Measurements from ENCODE around the gene ZNF560. TPM values are rescaled to one million over a fixed set of nuclear protein-coding genes. Genes with fewer than 3 reads are reported as not detected.

Gene ZNF560
- total and polyA plus RNA-seq, 7 donors: not detected

DNA sequence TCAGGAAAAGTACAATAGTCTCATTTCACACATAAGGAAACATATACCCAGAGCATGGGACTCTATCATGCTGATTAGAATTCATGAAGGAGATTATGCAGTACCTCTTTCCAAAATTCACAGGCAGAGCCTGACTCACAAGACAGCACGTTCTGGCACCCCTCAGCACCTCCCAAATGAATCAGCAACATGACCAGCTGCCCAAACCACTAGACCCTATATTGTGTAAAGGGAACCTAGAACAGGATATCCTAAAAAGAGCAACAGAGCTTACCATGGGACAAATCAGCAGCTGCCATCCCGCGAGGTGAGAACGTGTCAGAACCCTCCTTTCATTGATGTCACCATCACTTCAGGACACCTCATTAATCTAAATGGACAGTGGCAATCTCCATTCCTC lies 37.5 kb upstream of the ZNF560 start:
- WGBS, 2 donors: 96% methylated on average over 4 of the region's 4 CpGs
- H3K4me3 ChIP-seq: no peak overlapping the region
- TF ChIP-seq POLR2A (IDR thresholded peaks at IDR 0.05) (no peak), EP300 (IDR thresholded peaks at IDR 0.05) (no peak)
- TF ChIP-seq, protein P1, sequence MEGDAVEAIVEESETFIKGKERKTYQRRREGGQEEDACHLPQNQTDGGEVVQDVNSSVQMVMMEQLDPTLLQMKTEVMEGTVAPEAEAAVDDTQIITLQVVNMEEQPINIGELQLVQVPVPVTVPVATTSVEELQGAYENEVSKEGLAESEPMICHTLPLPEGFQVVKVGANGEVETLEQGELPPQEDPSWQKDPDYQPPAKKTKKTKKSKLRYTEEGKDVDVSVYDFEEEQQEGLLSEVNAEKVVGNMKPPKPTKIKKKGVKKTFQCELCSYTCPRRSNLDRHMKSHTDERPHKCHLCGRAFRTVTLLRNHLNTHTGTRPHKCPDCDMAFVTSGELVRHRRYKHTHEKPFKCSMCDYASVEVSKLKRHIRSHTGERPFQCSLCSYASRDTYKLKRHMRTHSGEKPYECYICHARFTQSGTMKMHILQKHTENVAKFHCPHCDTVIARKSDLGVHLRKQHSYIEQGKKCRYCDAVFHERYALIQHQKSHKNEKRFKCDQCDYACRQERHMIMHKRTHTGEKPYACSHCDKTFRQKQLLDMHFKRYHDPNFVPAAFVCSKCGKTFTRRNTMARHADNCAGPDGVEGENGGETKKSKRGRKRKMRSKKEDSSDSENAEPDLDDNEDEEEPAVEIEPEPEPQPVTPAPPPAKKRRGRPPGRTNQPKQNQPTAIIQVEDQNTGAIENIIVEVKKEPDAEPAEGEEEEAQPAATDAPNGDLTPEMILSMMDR (IDR thresholded peaks at IDR 0.05): no peak
- peaks cover 11 to 36% (median 24%) of the 10 kb centered on the region in 4 donors for H3K9me3 ChIP-seq
- no peaks in the 10 kb centered on the region for H3K27me3 ChIP-seq
- no peak overlapping the region for H3K27ac ChIP-seq
- peaks cover 0 to 18% (median 10%) of the 10 kb centered on the region in 4 donors for H3K4me1 ChIP-seq
- H3K36me3 ChIP-seq: peaks cover 45 to 60% (median 54%) of the 10 kb centered on the region in 4 donors
- DNase-seq: no peak
- intact Hi-C loops (cut with DNase I): loop anchor here (5.0 kb wide), 6 partner anchors 46 to 399 kb away; partner anchors contain the start of genes ZNF121, ZNF266, ZNF559 and ZNF699

DNA sequence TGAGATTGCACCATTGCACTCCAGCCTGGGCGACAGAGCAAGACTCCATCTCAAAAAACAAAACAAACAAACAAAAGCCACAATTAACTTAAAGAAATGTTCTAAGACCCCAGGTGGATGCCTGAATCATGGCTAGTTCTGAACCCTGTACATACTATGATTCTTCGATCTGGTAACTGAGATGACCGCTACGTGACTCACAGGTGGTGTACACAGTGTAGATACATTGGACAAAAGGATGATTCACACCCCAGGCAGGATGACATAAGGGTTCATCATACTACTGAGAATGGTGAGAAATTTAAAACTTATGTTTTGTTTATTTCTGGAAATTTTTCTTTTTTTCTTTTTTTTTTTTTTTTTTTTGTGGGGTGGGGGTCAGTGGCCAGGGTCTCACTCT lies 33.5 kb upstream of the ZNF560 start:
- TF ChIP-seq, protein P1 (IDR thresholded peaks at IDR 0.05): no peak
- TF ChIP-seq EP300 (IDR thresholded peaks at IDR 0.05) (no peak), POLR2AphosphoS5 (IDR thresholded peaks at IDR 0.05) (no peak), POLR2A (IDR thresholded peaks at IDR 0.05) (no peak)
- intact Hi-C loops (cut with DNase I): no loop called here
- no peaks in the 10 kb centered on the region for H3K27me3 ChIP-seq
- H3K4me3 ChIP-seq: no peak overlapping the region
- peaks cover 51 to 73% (median 64%) of the 10 kb centered on the region in 4 donors for H3K9me3 ChIP-seq
- H3K27ac ChIP-seq: no peak overlapping the region
- no peak for DNase-seq
- WGBS, 2 donors: 98% methylated on average over 4 of the region's 4 CpGs
- H3K36me3 ChIP-seq: peaks cover 85 to 100% (median 92%) of the 10 kb centered on the region in 4 donors
- H3K4me1 ChIP-seq: peaks cover 0 to 5% (median 0%) of the 10 kb centered on the region in 4 donors

DNA sequence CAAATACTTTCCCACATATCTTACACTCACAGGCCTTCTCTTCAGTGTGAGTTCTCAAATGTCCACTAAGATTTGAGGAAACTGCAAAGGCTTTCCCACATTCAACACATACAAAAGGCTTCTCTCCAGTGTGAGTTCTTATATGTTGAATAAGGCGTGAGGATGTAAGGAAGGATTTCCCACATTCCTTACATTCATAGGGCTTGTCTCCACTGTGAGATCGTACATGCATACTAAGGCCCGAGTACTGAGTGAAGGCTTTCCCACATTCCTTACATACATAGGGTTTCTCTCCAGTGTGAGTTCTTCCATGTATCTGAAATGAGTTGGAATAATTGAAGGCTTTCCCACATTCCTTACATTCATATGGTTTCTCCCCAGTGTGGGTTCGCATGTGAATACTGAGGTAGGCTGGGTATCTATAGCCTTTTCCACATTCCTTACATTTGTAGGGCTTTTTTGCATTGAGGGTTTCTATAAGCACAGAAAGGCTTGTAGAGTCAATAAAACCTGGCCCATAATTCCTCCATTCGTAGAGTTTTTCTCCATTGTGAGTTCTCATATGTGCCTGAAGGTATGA lies 30.4 kb upstream of the ZNF560 start:
- H3K4me1 ChIP-seq: no peaks in the 10 kb centered on the region
- no peak overlapping the region for H3K27ac ChIP-seq
- intact Hi-C loops (cut with DNase I): no loop called here
- no peak overlapping the region for H3K4me3 ChIP-seq
- TF ChIP-seq, protein P1 (IDR thresholded peaks at IDR 0.05): no peak
- TF ChIP-seq POLR2AphosphoS5 (IDR thresholded peaks at IDR 0.05) (no peak), EP300 (IDR thresholded peaks at IDR 0.05) (no peak), POLR2A (IDR thresholded peaks at IDR 0.05) (no peak)
- H3K27me3 ChIP-seq: no peaks in the 10 kb centered on the region
- peaks cover 75 to 88% (median 79%) of the 10 kb centered on the region in 4 donors for H3K9me3 ChIP-seq
- 97% methylated on average over 5 of the region's 5 CpGs for WGBS, 2 donors
- no peak for DNase-seq
- H3K36me3 ChIP-seq: peaks cover 73 to 91% (median 76%) of the 10 kb centered on the region in 4 donors

DNA sequence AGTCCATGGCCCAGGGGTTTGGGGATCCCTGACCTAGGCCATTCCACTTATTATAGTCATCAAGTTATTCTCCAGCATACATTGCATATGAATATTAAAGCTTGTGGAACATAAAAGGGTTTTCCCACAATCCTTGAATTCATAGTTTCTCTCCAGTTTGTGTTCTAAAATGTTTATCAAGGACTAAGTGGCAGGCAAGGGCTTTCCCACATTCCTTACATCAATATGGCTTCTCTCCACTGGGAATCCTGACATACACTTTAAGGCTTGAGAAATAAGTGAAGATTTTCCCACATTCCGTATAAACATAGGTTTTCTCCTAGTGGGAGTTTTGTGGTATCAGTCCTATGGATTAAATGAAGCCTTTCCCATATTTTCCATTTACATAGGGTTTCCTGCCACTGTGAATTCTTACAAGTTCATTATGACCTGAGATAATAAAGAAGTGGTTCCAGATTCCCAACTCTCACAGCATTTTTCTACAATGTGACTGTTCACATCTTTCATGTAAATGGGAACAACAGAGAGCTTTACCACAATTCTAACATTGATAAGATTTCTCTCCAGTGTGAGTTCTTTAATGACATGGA lies 25.6 kb upstream of the ZNF560 start:
- peaks cover 24 to 50% (median 29%) of the 10 kb centered on the region in 4 donors for H3K36me3 ChIP-seq
- no peaks in the 10 kb centered on the region for H3K4me1 ChIP-seq
- WGBS, 2 donors: 96 to 97% methylated on average over 1 of the region's 1 CpG
- H3K27ac ChIP-seq: no peak overlapping the region
- peaks cover 63 to 85% (median 74%) of the 10 kb centered on the region in 4 donors for H3K9me3 ChIP-seq
- H3K4me3 ChIP-seq: no peak overlapping the region
- no peak for DNase-seq
- intact Hi-C loops (cut with DNase I): no loop called here
- no peak for TF ChIP-seq POLR2AphosphoS5 (IDR thresholded peaks at IDR 0.05)
- TF ChIP-seq EP300 (IDR thresholded peaks at IDR 0.05): no peak
- no peak for TF ChIP-seq POLR2A (IDR thresholded peaks at IDR 0.05)
- TF ChIP-seq, protein P1 (IDR thresholded peaks at IDR 0.05): no peak
- no peaks in the 10 kb centered on the region for H3K27me3 ChIP-seq
